Cardiac muscle cell (in vitro differentiated cells and primary cell): ENCODE measurements around the gene MMP24OS. TPM values are rescaled to one million over a fixed set of nuclear protein-coding genes. Genes with fewer than 3 reads are reported as not detected.

Experiments
- DNase-seq, 2 donors: peaks; one replicate each; pipeline versions ENCODE4 v3.0.0 to v3.0.0-alpha.2; 2010 to 2017; ENCODE audit warnings: low read depth in 1 of 2, low spot score in 1 of 2
- H3K27ac ChIP-seq: fragments of 200-600 bp; sonication (generic); 2 replicates; pipeline ENCODE4 v1.5.1; 2016
- H3K27me3 ChIP-seq: fragments of 200-600 bp; sonication (generic); 2 replicates; pipeline ENCODE4 v1.6.0; 2016; ENCODE audit warnings: control low read depth
- H3K36me3 ChIP-seq: fragments of 200-600 bp; sonication (generic); 2 replicates; pipeline ENCODE4 v1.5.1; 2016; ENCODE audit warnings: control low read depth
- H3K4me1 ChIP-seq: fragments of 200-600 bp; sonication (generic); 2 replicates; pipeline ENCODE4 v1.8.1; 2017; ENCODE audit warnings: low read depth, mild to moderate bottlenecking, mixed run types
- H3K4me3 ChIP-seq: fragments of 200-600 bp; sonication (generic); 2 replicates; pipeline ENCODE4 v1.5.1; 2016; ENCODE audit warnings: mild to moderate bottlenecking
- H3K9me3 ChIP-seq: fragments of 200-600 bp; sonication (generic); 2 replicates; pipeline ENCODE4 v1.5.1; 2017; ENCODE audit warnings: low read depth, mild to moderate bottlenecking, control low read depth
- CTCF ChIP-seq: IDR thresholded peaks from 2 replicates; pipeline ENCODE4 v1.5.1; 2012; ENCODE audit warnings: low read depth, mild to moderate bottlenecking, low read length
- polyA plus RNA-seq: library from polyadenylated mRNA; unstranded; fragments of >200 nt; fragmentation: Nextera tagmentation; extraction: Ambion mirVana; gene quantifications from 2 replicates; pipeline ENCODE4 v1.2.1, GENCODE V29; 2016
- total RNA-seq: library from RNA; depleted of rRNA; stranded (reverse); fragments of >200 nt; gene quantifications from 2 replicates; pipeline ENCODE4 v1.2.3, GENCODE V29; 2016

The MMP24OS gene
- total and polyA plus RNA-seq, 2 experiments from 2014 or later, result 29.4 to 61.4 TPM

- Histone ChIP-seq H3K27ac (peak overlapping the region; percentile 56), H3K4me3 (no peak overlapping the region), H3K9me3 (no peaks in the 10 kb centered on the region), H3K36me3 (peaks cover 4% of the 10 kb centered on the region), H3K27me3 (no peaks in the 10 kb centered on the region), H3K4me1 (no peaks in the 10 kb centered on the region)
- DNase-seq, result peak in 1 of 2 donors; percentile 73
- no peak for TF ChIP-seq CTCF
These were observed 30.0 kb upstream of the MMP24OS start for GRCh38 chr20:35307666-35308653.

GRCh38 chr20:35306931-35307517, 29.1 kb upstream of the MMP24OS start:
- TF ChIP-seq CTCF, result peak; percentile 98
- no peaks in the 10 kb centered on the region for H3K9me3 ChIP-seq
- no peaks in the 10 kb centered on the region for H3K36me3 ChIP-seq
- peak overlapping the region; percentile 56 for H3K27ac ChIP-seq
- no peaks in the 10 kb centered on the region for H3K27me3 ChIP-seq
- H3K4me1 ChIP-seq, result no peaks in the 10 kb centered on the region
- DNase-seq, result peak; percentile 83 to 84
- H3K4me3 ChIP-seq, result no peak overlapping the region

- DNase-seq, result peak in 1 of 2 donors; percentile 95
- Histone ChIP-seq H3K27ac (no peak overlapping the region), H3K4me1 (no peaks in the 10 kb centered on the region), H3K4me3 (no peak overlapping the region), H3K9me3 (no peaks in the 10 kb centered on the region), H3K36me3 (no peaks in the 10 kb centered on the region), H3K27me3 (no peaks in the 10 kb centered on the region)
- no peak for TF ChIP-seq CTCF
These were observed 28.0 kb upstream of the MMP24OS start for GRCh38 chr20:35305682-35306556.

- Histone ChIP-seq H3K27me3 (no peaks in the 10 kb centered on the region), H3K4me1 (no peaks in the 10 kb centered on the region), H3K9me3 (no peaks in the 10 kb centered on the region), H3K4me3 (no peak overlapping the region), H3K36me3 (no peaks in the 10 kb centered on the region), H3K27ac (no peak overlapping the region)
- TF ChIP-seq CTCF, result no peak
- no peak for DNase-seq
These were observed 27.0 kb upstream of the MMP24OS start for GRCh38 chr20:35304956-35305355.

GRCh38 chr20:35303735-35304491, 26.0 kb upstream of the MMP24OS start:
- Histone ChIP-seq H3K27ac (no peak overlapping the region), H3K4me1 (no peaks in the 10 kb centered on the region)

More at GRCh38 chr20:35303735-35304491, 26.0 kb upstream of the MMP24OS start:
- no peaks in the 10 kb centered on the region for H3K9me3 ChIP-seq
- peak; percentile 94 for TF ChIP-seq CTCF
- H3K4me3 ChIP-seq, result no peak overlapping the region
- DNase-seq, result peak; percentile 90 to 91
- H3K36me3 ChIP-seq, result no peaks in the 10 kb centered on the region
- H3K27me3 ChIP-seq, result no peaks in the 10 kb centered on the region
